Testis (tissue), 3 donors: ENCODE data around the gene POLR2B. TPM values are rescaled to one million over a fixed set of nuclear protein-coding genes. Genes with fewer than 3 reads are reported as not detected.

Experiments used
- DNase-seq: peaks from one replicate; pipeline ENCODE4 v3.0.0-alpha.2; 2019
- H3K27ac ChIP-seq, 2 donors: fragments of 200-600 bp; sonication (generic); one replicate each; pipeline ENCODE4 v1.5.1; 2019
- H3K27me3 ChIP-seq: fragments of 200-600 bp; sonication (generic); one replicate; pipeline ENCODE4 v1.5.1; 2019
- H3K36me3 ChIP-seq: fragments of 200-600 bp; sonication (generic); one replicate; pipeline ENCODE4 v1.5.1; 2017; ENCODE audit warnings: low read depth; ENCODE audit errors: missing control alignments
- H3K4me1 ChIP-seq: fragments of 200-600 bp; sonication (generic); one replicate; pipeline ENCODE4 v1.5.1; 2019
- H3K4me3 ChIP-seq, 2 donors: fragments of 200-600 bp; sonication (generic); one replicate each; pipeline ENCODE4 v1.5.1; 2017 to 2019
- H3K9me3 ChIP-seq: fragments of 200-600 bp; sonication (generic); one replicate; pipeline ENCODE4 v1.5.1; 2017
- POLR2A ChIP-seq: fragments of 450-650 bp; IDR thresholded peaks from one replicate; pipeline ENCODE4 v1.6.1; 2017; ENCODE audit warnings: antibody characterized with exemption, mild to moderate bottlenecking, moderate library complexity
- WGBS, 2 donors: methylation state at CpG; one replicate each; pipeline ENCODE4 v1.1.5; 2018; 5-methylcytosine and 5-hydroxymethylcytosine counted together
- intact Hi-C: fragments of 100-400 bp; cut with DNase I; formaldehyde crosslinking; loops from one replicate; pipeline ENCODE4 v1.15.1; 2023; ENCODE audit warnings: low total_unique reads
- polyA plus RNA-seq: library from polyadenylated mRNA; stranded (reverse); fragments of 350-450 nt; fragmentation: Illumina TruSeq; extraction: RNeasy Lipid Tissue Mini Kit (QIAGEN cat#74804); gene quantifications from one replicate; pipeline ENCODE4 v1.2.3, GENCODE V29; 2014; ENCODE audit warnings: low read depth, low replicate concordance; ENCODE audit not compliant: insufficient read depth
- total RNA-seq, 2 donors: library from RNA; depleted of rRNA; stranded (reverse); fragments of >200 nt; gene quantifications; one replicate each; pipeline ENCODE4 v1.2.3, GENCODE V29; 2016
- TF ChIP-seq, protein P1 (sequence below), 3 experiments: fragments of 450-650 bp in 2 of 3; fragments of 200-600 bp in 1 of 3; sonication (generic) in 1 of 3; IDR thresholded peaks; one replicate each; pipeline ENCODE4 v1.5.1; 2016 to 2019; ENCODE audit warnings: antibody characterized with exemption in 3 of 3, mild to moderate bottlenecking in 2 of 3, moderate library complexity in 1 of 3

The POLR2B gene
- total and polyA plus RNA-seq, 3 donors from 2014 or later = 81.8 to 104 (median 81.8) TPM

DNA sequence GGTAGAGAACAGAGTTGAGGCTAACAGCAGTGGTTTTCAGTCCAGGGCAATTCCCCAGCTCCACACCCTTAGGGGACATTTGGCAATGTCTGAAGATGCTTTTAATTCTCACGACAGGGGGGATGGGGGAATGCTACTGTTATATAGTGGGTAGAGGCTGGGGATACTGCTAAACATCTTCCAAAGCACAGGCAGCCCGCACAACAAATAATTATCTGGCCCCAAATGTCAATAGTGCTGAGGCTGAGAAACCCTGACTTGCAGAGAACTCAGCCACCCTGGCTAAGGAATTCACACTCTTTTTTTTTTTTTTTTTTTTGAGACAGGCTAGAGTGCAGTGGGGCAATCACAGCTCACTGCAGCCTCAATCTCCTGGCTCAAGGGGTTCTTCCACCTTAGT lies 60.6 kb downstream of the POLR2B start:
- DNase-seq = no peak
- Histone ChIP-seq H3K36me3 (no peaks in the 10 kb centered on the region), H3K27me3 (no peaks in the 10 kb centered on the region), H3K4me1 (peaks cover 32% of the 10 kb centered on the region), H3K4me3 (no peak overlapping the region), H3K27ac (peak overlapping the region; percentile 24 to 86), H3K9me3 (no peaks in the 10 kb centered on the region)
- TF ChIP-seq, protein P1, sequence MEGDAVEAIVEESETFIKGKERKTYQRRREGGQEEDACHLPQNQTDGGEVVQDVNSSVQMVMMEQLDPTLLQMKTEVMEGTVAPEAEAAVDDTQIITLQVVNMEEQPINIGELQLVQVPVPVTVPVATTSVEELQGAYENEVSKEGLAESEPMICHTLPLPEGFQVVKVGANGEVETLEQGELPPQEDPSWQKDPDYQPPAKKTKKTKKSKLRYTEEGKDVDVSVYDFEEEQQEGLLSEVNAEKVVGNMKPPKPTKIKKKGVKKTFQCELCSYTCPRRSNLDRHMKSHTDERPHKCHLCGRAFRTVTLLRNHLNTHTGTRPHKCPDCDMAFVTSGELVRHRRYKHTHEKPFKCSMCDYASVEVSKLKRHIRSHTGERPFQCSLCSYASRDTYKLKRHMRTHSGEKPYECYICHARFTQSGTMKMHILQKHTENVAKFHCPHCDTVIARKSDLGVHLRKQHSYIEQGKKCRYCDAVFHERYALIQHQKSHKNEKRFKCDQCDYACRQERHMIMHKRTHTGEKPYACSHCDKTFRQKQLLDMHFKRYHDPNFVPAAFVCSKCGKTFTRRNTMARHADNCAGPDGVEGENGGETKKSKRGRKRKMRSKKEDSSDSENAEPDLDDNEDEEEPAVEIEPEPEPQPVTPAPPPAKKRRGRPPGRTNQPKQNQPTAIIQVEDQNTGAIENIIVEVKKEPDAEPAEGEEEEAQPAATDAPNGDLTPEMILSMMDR (IDR thresholded peaks at IDR 0.05) = no peak
- TF ChIP-seq POLR2A = no peak
- WGBS, 2 donors = 38 to 57% methylated on average over 2 of the region's 2 CpGs
- intact Hi-C loops = no loop called here

DNA sequence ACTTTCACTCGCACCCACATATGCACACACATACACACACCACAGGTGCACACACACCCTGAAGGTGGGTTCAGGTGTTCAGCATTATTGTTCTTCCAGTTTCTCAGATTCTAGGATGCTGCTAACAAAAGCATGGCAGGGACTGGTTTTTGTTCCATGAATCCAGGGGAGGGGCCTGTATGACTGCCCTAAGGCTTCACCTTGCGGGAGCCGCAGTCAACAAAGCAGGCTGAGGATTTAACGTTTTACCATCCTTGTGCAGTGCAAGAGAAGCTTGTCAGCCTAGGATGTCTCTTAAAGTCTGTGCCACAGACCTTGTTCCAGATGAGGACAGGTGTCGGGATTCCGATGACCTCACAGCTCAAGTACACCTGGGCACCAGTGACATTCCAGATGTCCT lies 61.8 kb downstream of the POLR2B start:
- peak overlapping the region; percentile 24 to 86 for H3K27ac ChIP-seq
- TF ChIP-seq, protein P1 (IDR thresholded peaks at IDR 0.05) = no peak
- TF ChIP-seq POLR2A = no peak
- no peaks in the 10 kb centered on the region for H3K9me3 ChIP-seq
- no peaks in the 10 kb centered on the region for H3K27me3 ChIP-seq
- intact Hi-C loops = loop anchor here (10.0 kb wide), 1 partner anchor 54 kb away; no protein-coding TSS in a partner anchor
- H3K4me3 ChIP-seq = no peak overlapping the region
- peaks cover 42% of the 10 kb centered on the region for H3K4me1 ChIP-seq
- H3K36me3 ChIP-seq = no peaks in the 10 kb centered on the region
- 71 to 72% methylated on average over 6 of the region's 6 CpGs for WGBS, 2 donors
- no peak for DNase-seq

DNA sequence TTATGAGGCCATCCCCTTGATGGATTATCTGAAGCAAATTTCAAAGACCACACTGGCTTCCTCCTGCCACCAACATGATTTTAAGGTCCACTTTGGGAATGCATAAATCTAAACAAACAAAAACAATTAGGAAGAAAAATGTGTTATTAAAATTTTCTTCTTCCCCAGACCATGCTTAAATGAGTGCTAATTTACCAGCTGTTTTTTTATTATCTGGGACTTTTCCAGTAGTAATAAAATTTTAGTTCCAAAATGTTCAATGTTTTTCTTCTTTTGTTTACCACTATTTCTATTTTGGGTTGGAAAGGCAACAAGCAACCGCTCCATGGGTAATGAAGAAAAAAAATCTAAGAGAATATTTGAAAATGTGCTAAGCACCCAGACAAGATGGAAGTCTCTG lies 62.3 kb downstream of the POLR2B start:
- intact Hi-C loops = loop anchor here (10.0 kb wide), 1 partner anchor 54 kb away; no protein-coding TSS in a partner anchor
- 49 to 57% methylated on average over 1 of the region's 1 CpG for WGBS, 2 donors
- H3K27me3 ChIP-seq = no peaks in the 10 kb centered on the region
- H3K9me3 ChIP-seq = no peaks in the 10 kb centered on the region
- no peak overlapping the region for H3K4me3 ChIP-seq
- peaks cover 45% of the 10 kb centered on the region for H3K4me1 ChIP-seq
- TF ChIP-seq, protein P1 (IDR thresholded peaks at IDR 0.05) = no peak
- TF ChIP-seq POLR2A = no peak
- no peaks in the 10 kb centered on the region for H3K36me3 ChIP-seq
- DNase-seq = no peak
- H3K27ac ChIP-seq = peak overlapping the region; percentile 48 to 86

DNA sequence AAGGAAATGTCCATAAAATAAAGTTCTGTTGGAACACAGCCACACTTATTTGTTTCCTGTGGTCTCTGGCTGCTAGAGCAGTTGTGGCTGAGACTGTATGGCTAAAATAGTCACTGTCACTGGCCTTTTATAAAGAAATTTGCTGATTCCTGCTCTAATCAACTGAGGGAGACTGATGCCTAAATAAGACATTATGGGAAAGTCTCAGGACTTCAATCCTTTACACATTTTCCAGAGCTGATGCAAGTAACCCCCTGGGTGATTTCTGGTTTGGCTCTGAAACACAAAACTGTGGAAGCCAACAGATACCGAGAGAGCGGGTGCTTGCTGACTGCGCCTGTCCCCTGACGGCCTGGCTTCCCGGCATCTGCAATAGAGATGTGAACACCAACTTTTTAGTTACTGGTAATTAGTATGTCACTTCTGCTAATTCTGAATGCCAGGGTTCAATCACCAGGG lies 64.0 kb downstream of the POLR2B start:
- TF ChIP-seq, protein P1 (IDR thresholded peaks at IDR 0.05) = no peak
- no peak for TF ChIP-seq POLR2A
- Histone ChIP-seq H3K27ac (peak overlapping the region; percentile 48 to 86), H3K4me3 (no peak overlapping the region), H3K36me3 (no peaks in the 10 kb centered on the region), H3K27me3 (no peaks in the 10 kb centered on the region), H3K4me1 (peaks cover 45% of the 10 kb centered on the region), H3K9me3 (no peaks in the 10 kb centered on the region)
- intact Hi-C loops = loop anchor here (10.0 kb wide), 1 partner anchor 52 kb away; no protein-coding TSS in a partner anchor
- WGBS, 2 donors = 45 to 46% methylated on average over 5 of the region's 5 CpGs
- DNase-seq = peak; percentile 59
